Activated CD8-positive, alpha-beta memory T cell treated with anti-CD3 and anti-CD28 coated beads, Interleukin-2, amount 50 U/mL, for 1 hour (primary cell): ENCODE data around the gene IZUMO2.

ENCODE experiments used
- DNase-seq: peaks from one replicate; pipeline ENCODE4 v3.0.0-alpha.2; 2020; ENCODE audit errors: extremely low read depth

Gene IZUMO2

GRCh38 chr19:50162988-50163387 lies at the start of gene IZUMO2:
IZUMO2 (minus strand) TSS chr19:50163281; CDS start chr19:50163194, 87 bp downstream.
- DNase-seq, result no peak

GRCh38 chr19:50210425-50210824 lies 47.3 kb upstream of the IZUMO2 start:
- DNase-seq, result no peak

GRCh38 chr19:50209131-50209530 lies 46.0 kb upstream of the IZUMO2 start:
- no peak for DNase-seq

- no peak for DNase-seq
Observed at GRCh38 chr19:50207730-50208129, 44.6 kb upstream of the IZUMO2 start.

- no peak for DNase-seq
Observed at GRCh38 chr19:50206191-50206590, 43.1 kb upstream of the IZUMO2 start.

- DNase-seq, result no peak
Observed at GRCh38 chr19:50205681-50206138, 42.6 kb upstream of the IZUMO2 start.

- no peak for DNase-seq
Observed at GRCh38 chr19:50204811-50205675, 42.0 kb upstream of the IZUMO2 start.

GRCh38 chr19:50204081-50204428 lies 41.0 kb upstream of the IZUMO2 start:
- no peak for DNase-seq

- DNase-seq, result no peak
Observed at GRCh38 chr19:50203281-50204080, 40.4 kb upstream of the IZUMO2 start, which contains the start of gene MYH14. MYH14 (plus strand) TSS chr19:50203622; CDS start chr19:50210366, 6,744 bp downstream.

- no peak for DNase-seq
Observed at GRCh38 chr19:50202962-50203280, 39.8 kb upstream of the IZUMO2 start.

- DNase-seq, result no peak
Observed at GRCh38 chr19:50202386-50202785, 39.3 kb upstream of the IZUMO2 start.

- no peak for DNase-seq
Observed at GRCh38 chr19:50199259-50199555, 36.1 kb upstream of the IZUMO2 start.

- no peak for DNase-seq
Observed at GRCh38 chr19:50198431-50199258, 35.6 kb upstream of the IZUMO2 start.

- DNase-seq, result no peak
Observed at GRCh38 chr19:50197348-50197747, 34.3 kb upstream of the IZUMO2 start.

GRCh38 chr19:50196322-50196932 lies 33.3 kb upstream of the IZUMO2 start:
- no peak for DNase-seq

GRCh38 chr19:50195224-50195623 lies 32.1 kb upstream of the IZUMO2 start:
- DNase-seq, result no peak

GRCh38 chr19:50192463-50193211 lies 29.6 kb upstream of the IZUMO2 start:
- no peak for DNase-seq

- DNase-seq, result no peak
Observed at GRCh38 chr19:50191216-50191615, 28.1 kb upstream of the IZUMO2 start.

GRCh38 chr19:50190439-50190891 lies 27.4 kb upstream of the IZUMO2 start:
- no peak for DNase-seq

GRCh38 chr19:50189331-50189730 lies 26.2 kb upstream of the IZUMO2 start:
- no peak for DNase-seq

GRCh38 chr19:50187937-50188336 lies 24.9 kb upstream of the IZUMO2 start:
- DNase-seq, result no peak
